Naive thymus-derived CD4-positive, alpha-beta T cell (primary cell): ENCODE results near the gene COX8A. TPM values are rescaled to one million over a fixed set of nuclear protein-coding genes. Genes with fewer than 3 reads are reported as not detected.

Source experiments
- ATAC-seq: fragments of 150-1000 bp; cut with Tn5 transposase; 2 replicates; pipeline ENCODE4 v1.10.0; 2021; ENCODE audit warnings: mild to moderate bottlenecking, moderate library complexity
- CTCF ChIA-PET: fragments of 350-600 bp; sonication (Branson Sonifier 250); formaldehyde crosslinking; loops from one replicate; lab custom pipeline; 2021; ENCODE audit warnings: antibody characterized with exemption; lab: Charles Lee
- POLR2A ChIA-PET: fragments of 350-600 bp; sonication (Branson Sonifier 250); formaldehyde crosslinking; loops from one replicate; lab custom pipeline; 2021; ENCODE audit warnings: antibody characterized with exemption, inconsistent platforms; lab: Charles Lee
- DNase-seq, 9 donors: peaks; one replicate each; pipeline versions ENCODE4 v3.0.0 to v3.0.0-alpha.2; 2020 to 2022; ENCODE audit warnings: mixed read lengths in 1 of 9
- H3K27ac ChIP-seq: one replicate; pipeline ENCODE4 v1.7.0; 2013; ENCODE audit warnings: mild to moderate bottlenecking, low read depth, low read length, moderate library complexity
- H3K27me3 ChIP-seq, 2 donors: one replicate each; pipeline ENCODE4 v1.7.0; 2013; ENCODE audit warnings: low read length in 2 of 2, mild to moderate bottlenecking in 2 of 2, moderate library complexity in 2 of 2; ENCODE audit not compliant: control insufficient read depth in 2 of 2, insufficient read depth in 2 of 2
- H3K36me3 ChIP-seq, 3 experiments: 1 replicate in 2 of 3; 2 replicates in 1 of 3; pipeline ENCODE4 v1.7.0; 2013; ENCODE audit warnings: low read length in 3 of 3, mild to moderate bottlenecking in 3 of 3, moderate library complexity in 1 of 3; ENCODE audit not compliant: insufficient read depth in 3 of 3, control insufficient read depth in 2 of 3
- H3K4me1 ChIP-seq, 2 donors: one replicate each; pipeline ENCODE4 v1.7.0; 2013; ENCODE audit warnings: low read length in 2 of 2, mild to moderate bottlenecking in 2 of 2, moderate library complexity in 1 of 2; ENCODE audit not compliant: control insufficient read depth in 2 of 2, insufficient read depth in 2 of 2
- H3K4me3 ChIP-seq: 2 replicates; pipeline ENCODE4 v1.7.0; 2013; ENCODE audit warnings: mild to moderate bottlenecking, low read length
- H3K9me3 ChIP-seq, 3 experiments: 1 replicate in 2 of 3; 2 replicates in 1 of 3; pipeline ENCODE4 v1.7.0; 2013; ENCODE audit warnings: low read length in 3 of 3; ENCODE audit not compliant: control insufficient read depth in 2 of 3
- H3K27ac Mint-ChIP-seq, 9 donors: one replicate each; pipeline ENCODE4 v1.8.0; 2020 to 2022; ENCODE audit warnings: mixed read lengths in 9 of 9, mild to moderate bottlenecking in 8 of 9, moderate library complexity in 5 of 9, inconsistent platforms in 2 of 9
- H3K27me3 Mint-ChIP-seq, 5 donors: one replicate each; pipeline ENCODE4 v1.8.0; 2021 to 2022; ENCODE audit warnings: mixed read lengths in 5 of 5, mild to moderate bottlenecking in 1 of 5
- H3K36me3 Mint-ChIP-seq, 5 donors: one replicate each; pipeline ENCODE4 v1.8.0; 2020 to 2022; ENCODE audit warnings: mixed read lengths in 5 of 5, mild to moderate bottlenecking in 3 of 5, inconsistent platforms in 1 of 5
- H3K4me1 Mint-ChIP-seq, 7 donors: one replicate each; pipeline ENCODE4 v1.8.0; 2020 to 2022; ENCODE audit warnings: mixed read lengths in 7 of 7, mild to moderate bottlenecking in 3 of 7, inconsistent platforms in 1 of 7
- H3K4me3 Mint-ChIP-seq, 10 donors: one replicate each; pipeline ENCODE4 v1.8.0; 2020 to 2022; ENCODE audit warnings: mild to moderate bottlenecking in 10 of 10, mixed read lengths in 10 of 10, moderate library complexity in 6 of 10, inconsistent platforms in 2 of 10
- H3K9me3 Mint-ChIP-seq, 11 donors: one replicate each; pipeline ENCODE4 v1.8.0; 2020 to 2022; ENCODE audit warnings: mixed read lengths in 11 of 11, mild to moderate bottlenecking in 4 of 11, inconsistent platforms in 1 of 11, moderate library complexity in 1 of 11
- intact Hi-C, 2 donors: fragments of 100-400 bp; cut with micrococcal nuclease; formaldehyde crosslinking; loops; one replicate each; pipeline ENCODE4 v1.15.1; 2023
- polyA plus RNA-seq, 2 donors: library from polyadenylated mRNA; unstranded; fragments of 300-500 nt; fragmentation: Illumina TruSeq; gene quantifications; one replicate each; pipeline ENCODE4 v1.2.3, GENCODE V29; 2021
- total RNA-seq, 6 experiments: library from RNA in 5 of 6; stranded (reverse) in 5 of 6; gene quantifications; 1 replicate in 5 of 6; 2 replicates in 1 of 6; pipeline ENCODE4 v1.2.3 and lab custom pipeline; 2021 to 2026

Gene COX8A
- total and polyA plus RNA-seq, 7 experiments from 2014 or later, result 90.9 to 375 (median 134) TPM

DNA sequence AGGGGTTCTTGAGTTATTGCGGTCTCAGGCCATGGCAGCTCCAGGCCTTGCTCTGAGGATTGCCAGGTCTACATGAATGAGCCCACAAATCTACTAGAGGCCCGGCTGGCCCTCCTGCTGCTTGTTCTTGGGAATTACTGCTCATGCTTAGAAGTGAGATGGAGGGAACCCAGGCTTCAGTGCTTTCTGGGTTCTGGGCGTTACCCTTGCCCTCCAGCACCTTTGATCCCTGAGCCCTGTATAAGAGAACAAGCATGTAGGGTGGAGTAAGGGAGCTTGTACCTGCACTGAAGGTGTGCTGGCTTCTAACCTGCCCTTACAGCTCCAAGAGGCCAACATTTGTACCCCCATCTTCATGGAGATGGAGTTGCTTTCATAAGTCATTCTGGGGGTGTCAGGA lies 31.6 kb upstream of the COX8A start:
- H3K9me3 ChIP-seq, result no peaks in the 10 kb centered on the region
- H3K4me1 Mint-ChIP-seq, result peaks cover 22 to 36% (median 28%) of the 10 kb centered on the region in 7 donors
- H3K36me3 ChIP-seq, result peaks cover 0 to 12% (median 6%) of the 10 kb centered on the region in 3 experiments
- H3K4me3 ChIP-seq, result no peak overlapping the region
- no peak overlapping the region for H3K27ac ChIP-seq
- ChIA-PET CTCF (interaction anchor here (0.5 to 8.4 kb wide), 3 partner anchors 106 to 911 kb away, joined by 3 to 148 read pairs (median 3); partner anchors contain the start of genes MARK2 and ZFTA), POLR2A (interaction anchor here (0.9 to 4.6 kb wide), 3 partner anchors 10 to 104 kb away, joined by 3 to 32 read pairs (median 6); partner anchors contain the start of gene MARK2)
- no peaks in the 10 kb centered on the region for H3K27me3 Mint-ChIP-seq
- ATAC-seq (no peak), DNase-seq (no peak)
- H3K4me1 ChIP-seq, result peaks cover 11 to 18% of the 10 kb centered on the region in 2 donors
- H3K9me3 Mint-ChIP-seq, result peaks cover 0 to 4% (median 0%) of the 10 kb centered on the region in 11 donors
- H3K36me3 Mint-ChIP-seq, result peaks cover 0 to 5% (median 0%) of the 10 kb centered on the region in 5 donors
- H3K27ac Mint-ChIP-seq, result no peak overlapping the region
- no peaks in the 10 kb centered on the region for H3K27me3 ChIP-seq
- H3K4me3 Mint-ChIP-seq, result no peak overlapping the region
- intact Hi-C loops, result no loop called here

DNA sequence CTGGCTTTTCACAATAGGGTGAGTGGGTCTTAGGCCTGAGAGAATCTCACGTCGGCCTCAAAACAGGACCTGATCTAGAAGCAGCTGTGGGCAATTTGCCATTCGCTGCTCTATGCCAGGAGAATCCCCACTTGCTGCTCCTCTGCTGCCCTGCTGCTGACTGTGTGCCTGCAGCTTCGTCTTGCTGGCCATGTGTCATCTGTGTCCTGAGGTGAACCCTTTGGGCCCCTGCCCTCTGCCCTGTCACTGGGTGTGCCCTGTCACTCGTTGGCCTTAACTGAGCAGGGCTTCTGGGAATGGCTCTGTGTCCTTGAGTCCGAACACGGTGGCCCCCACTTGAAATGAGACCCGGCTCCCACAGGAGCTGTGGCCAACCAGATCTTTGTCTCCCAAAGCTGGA lies 29.4 kb upstream of the COX8A start:
- Histone ChIP-seq H3K36me3 (peaks cover 0 to 12% (median 6%) of the 10 kb centered on the region in 3 experiments), H3K27ac (no peak overlapping the region), H3K9me3 (no peaks in the 10 kb centered on the region), H3K4me1 (peaks cover 4% of the 10 kb centered on the region in 2 donors), H3K4me3 (no peak overlapping the region), H3K27me3 (no peaks in the 10 kb centered on the region)
- ChIA-PET CTCF (interaction anchor here (0.7 to 8.4 kb wide), 16 partner anchors 10 to 205 kb away, joined by 3 to 148 read pairs (median 3); partner anchors contain the start of gene MARK2), POLR2A (interaction anchor here (1.1 to 4.6 kb wide), 2 partner anchors 58 to 107 kb away, joined by 3 to 32 read pairs; partner anchors contain the start of gene MARK2)
- Mint-ChIP-seq H3K4me1 (peaks cover 11 to 28% (median 15%) of the 10 kb centered on the region in 7 donors), H3K9me3 (no peaks in the 10 kb centered on the region), H3K36me3 (peaks cover 0 to 5% (median 0%) of the 10 kb centered on the region in 5 donors), H3K27me3 (no peaks in the 10 kb centered on the region), H3K27ac (no peak overlapping the region), H3K4me3 (no peak overlapping the region)
- intact Hi-C loops, result loop anchor here (1.0 to 2.0 kb wide), 4 partner anchors 38 to 178 kb away; partner anchors contain the start of gene ZFTA (in 1 of the 2)
- DNase-seq (no peak), ATAC-seq (no peak)

DNA sequence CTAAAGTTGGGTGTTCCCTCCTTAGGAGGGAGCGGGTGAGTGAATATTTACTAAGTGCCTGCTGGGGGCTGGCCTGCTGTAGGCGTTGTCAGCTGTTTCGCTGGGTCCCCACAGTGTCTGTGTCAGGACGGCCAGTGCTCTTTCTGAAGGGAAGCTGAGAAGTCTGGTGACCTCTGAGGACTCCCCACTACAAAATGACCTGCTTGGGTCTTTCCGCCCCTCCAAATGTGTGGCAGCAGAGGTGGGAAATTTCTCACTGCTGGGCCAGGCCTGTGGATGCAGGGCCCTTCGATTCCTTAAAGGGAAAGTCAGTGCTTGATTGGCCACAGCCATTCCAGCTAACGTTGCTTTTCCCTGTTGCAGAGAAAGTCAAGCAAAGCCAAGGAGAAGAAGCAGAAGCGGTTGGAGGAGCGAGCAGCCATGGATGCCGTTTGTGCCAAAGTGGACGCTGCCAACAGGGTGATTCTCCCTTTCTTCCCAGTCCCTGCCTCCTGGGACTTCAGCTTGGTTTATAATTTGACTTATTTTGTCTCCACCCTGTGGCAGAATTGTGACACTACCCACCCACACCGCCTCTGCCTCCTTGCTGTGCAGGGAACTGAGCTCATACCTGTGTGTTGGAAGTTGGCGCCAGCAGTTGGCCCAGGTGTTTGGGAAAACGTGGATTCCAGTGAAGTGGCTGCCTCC lies 28.8 kb upstream of the COX8A start:
- POLR2A ChIA-PET, result interaction anchor here (0.6 to 4.6 kb wide), 6 partner anchors 23 to 120 kb away, joined by 3 to 32 read pairs (median 3); partner anchors contain the start of gene MARK2

DNA sequence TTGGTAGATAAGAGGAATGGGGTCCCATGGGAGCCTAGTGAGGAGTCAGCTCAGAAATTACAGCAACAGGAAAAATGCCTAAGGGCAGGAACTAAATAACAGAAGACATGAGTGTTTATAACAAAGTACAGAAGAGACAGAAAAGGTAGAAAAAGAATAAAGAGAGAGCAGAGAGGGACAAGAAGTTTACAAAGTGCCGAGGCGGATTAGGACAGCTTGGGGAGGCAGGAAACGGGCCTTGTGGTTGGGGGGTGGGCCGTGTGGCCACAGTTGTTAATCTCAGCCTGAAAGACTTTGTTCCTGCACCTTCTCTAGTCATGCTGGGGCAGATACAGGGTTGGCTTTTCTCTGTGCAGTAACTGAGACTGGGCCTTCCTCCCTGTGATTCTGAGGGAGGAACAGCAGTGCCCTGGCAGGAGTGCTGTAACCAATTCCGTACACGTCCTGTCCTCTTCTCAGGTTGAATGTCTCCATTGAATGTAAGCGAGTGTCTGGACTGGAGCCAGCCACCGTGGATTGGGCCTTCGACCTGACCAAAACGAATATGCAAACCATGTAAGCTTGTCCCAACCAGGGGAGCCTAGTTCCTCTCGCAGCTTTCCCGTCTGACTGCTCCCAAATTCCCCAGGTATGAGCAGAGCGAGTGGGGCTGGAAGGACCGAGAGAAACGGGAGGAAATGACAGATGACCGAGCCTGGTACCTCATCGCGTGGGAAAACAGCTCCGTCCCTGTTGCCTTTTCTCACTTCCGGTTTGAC lies 22.5 kb upstream of the COX8A start:
- peaks cover 4 to 33% (median 12%) of the 10 kb centered on the region in 5 donors for H3K36me3 Mint-ChIP-seq
- H3K27me3 Mint-ChIP-seq, result no peaks in the 10 kb centered on the region
- Histone ChIP-seq H3K4me1 (peaks cover 15 to 28% of the 10 kb centered on the region in 2 donors), H3K4me3 (peak overlapping the region; percentile 13), H3K27ac (peak overlapping the region; percentile 41), H3K36me3 (peaks cover 0 to 37% (median 0%) of the 10 kb centered on the region in 3 experiments), H3K9me3 (no peaks in the 10 kb centered on the region), H3K27me3 (no peaks in the 10 kb centered on the region)
- no peaks in the 10 kb centered on the region for H3K9me3 Mint-ChIP-seq
- ChIA-PET POLR2A (interaction anchor here (1.4 to 1.6 kb wide), 2 partner anchors 8 to 22 kb away, joined by 3 read pairs; partner anchors contain the start of gene COX8A), CTCF (interaction anchor here (3.1 kb wide), 1 partner anchor 114 kb away, joined by 10 read pairs; no protein-coding TSS in a partner anchor)
- intact Hi-C loops, result no loop called here
- DNase-seq (peak in 3 of 9 donors; percentile 15 to 36 (median 21)), ATAC-seq (peak; percentile 32)
- peak overlapping the region; percentile 44 to 85 (median 71) for H3K27ac Mint-ChIP-seq
- peak overlapping the region; percentile 6 to 74 (median 51) for H3K4me3 Mint-ChIP-seq
- H3K4me1 Mint-ChIP-seq, result peaks cover 15 to 29% (median 22%) of the 10 kb centered on the region in 7 donors

More for the DNA sequence above, 28.8 kb upstream of the COX8A start:
- H3K27me3 Mint-ChIP-seq, result no peaks in the 10 kb centered on the region
- ATAC-seq (peak; percentile 84), DNase-seq (peak in 8 of 9 donors; percentile 33 to 57 (median 48))
- Histone ChIP-seq H3K27me3 (no peaks in the 10 kb centered on the region), H3K9me3 (no peaks in the 10 kb centered on the region), H3K4me3 (no peak overlapping the region), H3K27ac (no peak overlapping the region), H3K4me1 (no peaks in the 10 kb centered on the region), H3K36me3 (peaks cover 0 to 12% (median 6%) of the 10 kb centered on the region in 3 experiments)
- peaks cover 7 to 22% (median 11%) of the 10 kb centered on the region in 7 donors for H3K4me1 Mint-ChIP-seq
- no peak overlapping the region for H3K4me3 Mint-ChIP-seq
- CTCF ChIA-PET, result interaction anchor here (0.5 to 8.4 kb wide), 28 partner anchors 11 to 466 kb away, joined by 3 to 148 read pairs (median 3); partner anchors contain the start of genes MARK2 and RCOR2
- H3K27ac Mint-ChIP-seq, result peak overlapping the region in 1 of 9 donors; percentile 23
- peaks cover 0 to 5% (median 0%) of the 10 kb centered on the region in 5 donors for H3K36me3 Mint-ChIP-seq
- intact Hi-C loops, result loop anchor here (1.0 to 2.0 kb wide), 4 partner anchors 39 to 179 kb away; partner anchors contain the start of gene ZFTA (in 1 of the 2)
- no peaks in the 10 kb centered on the region for H3K9me3 Mint-ChIP-seq

DNA sequence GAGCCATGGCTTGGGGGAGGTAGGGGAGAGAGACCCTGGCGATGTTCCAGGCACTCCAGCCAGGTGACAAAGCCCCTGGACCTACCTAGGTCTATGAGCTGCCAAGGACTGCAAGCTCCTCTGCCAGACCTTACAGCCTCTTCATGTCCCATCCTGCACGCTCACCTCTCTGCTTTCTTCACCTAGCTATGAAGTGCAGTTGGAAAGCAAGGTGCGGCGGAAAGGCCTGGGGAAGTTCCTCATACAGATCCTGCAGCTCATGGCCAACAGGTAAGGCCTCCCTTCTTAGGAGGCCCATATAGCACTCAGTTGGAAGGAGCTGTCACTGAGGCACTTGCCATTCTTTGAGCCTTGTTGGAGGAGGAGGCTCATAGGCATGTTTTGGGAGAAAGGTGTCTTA lies 21.9 kb upstream of the COX8A start:
- peaks cover 4 to 32% (median 12%) of the 10 kb centered on the region in 5 donors for H3K36me3 Mint-ChIP-seq

More for the DNA sequence above, 21.9 kb upstream of the COX8A start:
- H3K27me3 Mint-ChIP-seq, result no peaks in the 10 kb centered on the region
- intact Hi-C loops, result no loop called here
- H3K27ac Mint-ChIP-seq, result peak overlapping the region in 8 of 9 donors; percentile 26 to 85 (median 66)
- peak overlapping the region; percentile 13 for H3K4me3 ChIP-seq
- peak overlapping the region; percentile 41 for H3K27ac ChIP-seq
- H3K4me1 Mint-ChIP-seq, result peaks cover 16 to 29% (median 22%) of the 10 kb centered on the region in 7 donors
- no peaks in the 10 kb centered on the region for H3K9me3 ChIP-seq
- ATAC-seq (no peak), DNase-seq (no peak)
- peaks cover 0 to 40% (median 0%) of the 10 kb centered on the region in 3 experiments for H3K36me3 ChIP-seq
- no peaks in the 10 kb centered on the region for H3K27me3 ChIP-seq
- CTCF ChIA-PET, result no interaction called here
- peaks cover 15 to 28% of the 10 kb centered on the region in 2 donors for H3K4me1 ChIP-seq
- peak overlapping the region in 4 of 10 donors; percentile 32 to 71 (median 51) for H3K4me3 Mint-ChIP-seq
- no peaks in the 10 kb centered on the region for H3K9me3 Mint-ChIP-seq
- POLR2A ChIA-PET, result interaction anchor here (1.6 kb wide), 1 partner anchor 9 kb away, joined by 3 read pairs; no protein-coding TSS in a partner anchor
